HepG2 (cell line): ENCODE measurements around the gene CIAO2B. TPM values are rescaled to one million over a fixed set of nuclear protein-coding genes. Genes with fewer than 3 reads are reported as not detected.

Experiments
- EEA1 ChIP-seq: sonication (generic); formaldehyde crosslinking; IDR thresholded peaks from 2 replicates; pipeline ENCODE4 v1.5.1; 2020; ENCODE audit warnings: mild to moderate bottlenecking, missing genetic modification reagents, borderline replicate concordance
- ELF3 ChIP-seq: IDR thresholded peaks from 2 replicates; pipeline ENCODE4 v1.6.1; 2016; ENCODE audit warnings: missing genetic modification reagents, missing compliant biosample characterization
- IRF2 ChIP-seq: IDR thresholded peaks from 2 replicates; pipeline ENCODE4 v1.6.1; 2018; ENCODE audit warnings: missing genetic modification reagents, missing compliant biosample characterization
- KAT8 ChIP-seq: IDR thresholded peaks from 2 replicates; pipeline ENCODE4 v1.6.1; 2016; ENCODE audit warnings: missing genetic modification reagents, missing compliant biosample characterization
- LCORL ChIP-seq, 2 experiments: fragments of 450-650 bp in 1 of 2; sonication (generic) in 1 of 2; formaldehyde crosslinking in 1 of 2; IDR thresholded peaks; 2 replicates each; pipeline versions ENCODE4 v1.5.0 to v1.6.1; 2017 to 2020; ENCODE audit warnings: antibody characterized with exemption in 1 of 2, missing genetic modification reagents in 1 of 2
- MXD1 ChIP-seq: sonication (generic); formaldehyde crosslinking; IDR thresholded peaks from 2 replicates; pipeline ENCODE4 v1.4.0; 2020; ENCODE audit warnings: mild to moderate bottlenecking, missing genetic modification reagents
- MXD3 ChIP-seq: IDR thresholded peaks from 2 replicates; pipeline ENCODE4 v1.6.1; 2016; ENCODE audit warnings: mild to moderate bottlenecking, missing biosample characterization, missing genetic modification reagents
- NR2F1 ChIP-seq, 2 experiments: fragments of 450-650 bp in 1 of 2; formaldehyde crosslinking in 1 of 2; IDR thresholded peaks; 2 replicates each; pipeline versions ENCODE4 v1.5.0 to v1.6.1; 2016 to 2020; ENCODE audit warnings: mild to moderate bottlenecking in 1 of 2, missing compliant biosample characterization in 1 of 2, missing genetic modification reagents in 1 of 2, moderate library complexity in 1 of 2
- PATZ1 ChIP-seq: sonication (generic); formaldehyde crosslinking; IDR thresholded peaks from 2 replicates; pipeline ENCODE4 v1.4.0; 2020; ENCODE audit warnings: missing genetic modification reagents
- PTBP1 ChIP-seq: fragments of 200-400 bp; formaldehyde crosslinking; IDR thresholded peaks from 2 replicates; pipeline ENCODE4 v1.6.1; 2018; ENCODE audit warnings: low read length, low read depth; ENCODE audit not compliant: poor library complexity, severe bottlenecking
- SALL1 ChIP-seq: sonication (generic); formaldehyde crosslinking; IDR thresholded peaks from 2 replicates; pipeline ENCODE4 v1.8.0; 2022; ENCODE audit warnings: mild to moderate bottlenecking, missing genetic modification reagents
- SMC3 ChIP-seq: IDR thresholded peaks from 2 replicates; pipeline ENCODE4 v1.6.1; 2011; ENCODE audit warnings: low read length, improper control_type of control experiment
- TGIF2 ChIP-seq: IDR thresholded peaks from 2 replicates; pipeline ENCODE4 v1.6.1; 2016; ENCODE audit warnings: control low read depth, missing compliant biosample characterization
- ZBTB38 ChIP-seq: sonication (generic); formaldehyde crosslinking; IDR thresholded peaks from 2 replicates; pipeline ENCODE4 v1.5.1; 2020; ENCODE audit warnings: mild to moderate bottlenecking, missing genetic modification reagents
- ZBTB49 ChIP-seq: sonication (generic); formaldehyde crosslinking; IDR thresholded peaks from 2 replicates; pipeline ENCODE4 v1.4.0; 2020; ENCODE audit warnings: missing genetic modification reagents, borderline replicate concordance
- ZNF331 ChIP-seq: sonication (generic); formaldehyde crosslinking; IDR thresholded peaks from 2 replicates; pipeline ENCODE4 v1.4.0; 2020; ENCODE audit warnings: missing genetic modification reagents
- ZNF605 ChIP-seq: sonication (generic); formaldehyde crosslinking; IDR thresholded peaks from 2 replicates; pipeline ENCODE4 v1.8.0; 2022; ENCODE audit warnings: mild to moderate bottlenecking, missing genetic modification reagents
- ZNF776 ChIP-seq: sonication (generic); formaldehyde crosslinking; IDR thresholded peaks from 2 replicates; pipeline ENCODE4 v1.4.0; 2020; ENCODE audit warnings: mild to moderate bottlenecking, missing genetic modification reagents
- polyA plus RNA-seq, 8 experiments: library from polyadenylated mRNA; depleted of rRNA in 3 of 8; stranded (reverse) in 7 of 8; unstranded in 1 of 8; fragments of >200 nt; fragmentation: Illumina TruSeq in 4 of 8; extraction: Trizol in 4 of 8; gene quantifications; 2 replicates each; pipeline versions ENCODE4 v1.2.1 to v1.2.3, GENCODE V29; 2011 to 2016; ENCODE audit warnings: low read depth in 4 of 8, missing spikeins in 1 of 8, mixed read lengths in 1 of 8; ENCODE audit not compliant: insufficient read depth in 1 of 8
- total RNA-seq, 5 experiments: library from RNA; depleted of rRNA; stranded (reverse); fragments of >200 nt; fragmentation: Illumina TruSeq; extraction: Trizol; gene quantifications; 2 replicates each; pipeline ENCODE4 v1.2.3, GENCODE V29; 2016; ENCODE audit warnings: low read depth in 1 of 5
- TF ChIP-seq, protein P1 (sequence below): sonication (generic); formaldehyde crosslinking; IDR thresholded peaks from 2 replicates; pipeline ENCODE4 v1.4.0; 2020; ENCODE audit warnings: missing genetic modification reagents, borderline replicate concordance

Gene CIAO2B
- total and polyA plus RNA-seq, 2 of the 13 experiments (the other 11 are each of a cell fraction or from before 2014, with no cell fraction given): 157 to 293 TPM

- peak; percentile 33; the same call in 1 of the 2 replicates for TF ChIP-seq ZNF776
- 0 out of 2 replicates have a peak, but pooled peaks have one; percentile 53 for TF ChIP-seq TGIF2
- TF ChIP-seq MXD3 (CRISPR knock-in tag): 0 out of 2 replicates have a peak, but pooled peaks have one; percentile 43
- peak; percentile 52 for TF ChIP-seq PATZ1 (CRISPR knock-in tag)
- peak; percentile 46; the same call in 1 of the 2 replicates for TF ChIP-seq KAT8 (CRISPR knock-in tag)
- peak; percentile 63; the same call in 1 of the 2 replicates for TF ChIP-seq SALL1 (CRISPR knock-in tag)
- peak; percentile 97 for TF ChIP-seq SMC3
- TF ChIP-seq MXD1 (CRISPR knock-in tag): 0 out of 2 replicates have a peak, but pooled peaks have one; percentile 44
- peak; percentile 56 for TF ChIP-seq ZNF605 (CRISPR knock-in tag)
- TF ChIP-seq, protein P1, sequence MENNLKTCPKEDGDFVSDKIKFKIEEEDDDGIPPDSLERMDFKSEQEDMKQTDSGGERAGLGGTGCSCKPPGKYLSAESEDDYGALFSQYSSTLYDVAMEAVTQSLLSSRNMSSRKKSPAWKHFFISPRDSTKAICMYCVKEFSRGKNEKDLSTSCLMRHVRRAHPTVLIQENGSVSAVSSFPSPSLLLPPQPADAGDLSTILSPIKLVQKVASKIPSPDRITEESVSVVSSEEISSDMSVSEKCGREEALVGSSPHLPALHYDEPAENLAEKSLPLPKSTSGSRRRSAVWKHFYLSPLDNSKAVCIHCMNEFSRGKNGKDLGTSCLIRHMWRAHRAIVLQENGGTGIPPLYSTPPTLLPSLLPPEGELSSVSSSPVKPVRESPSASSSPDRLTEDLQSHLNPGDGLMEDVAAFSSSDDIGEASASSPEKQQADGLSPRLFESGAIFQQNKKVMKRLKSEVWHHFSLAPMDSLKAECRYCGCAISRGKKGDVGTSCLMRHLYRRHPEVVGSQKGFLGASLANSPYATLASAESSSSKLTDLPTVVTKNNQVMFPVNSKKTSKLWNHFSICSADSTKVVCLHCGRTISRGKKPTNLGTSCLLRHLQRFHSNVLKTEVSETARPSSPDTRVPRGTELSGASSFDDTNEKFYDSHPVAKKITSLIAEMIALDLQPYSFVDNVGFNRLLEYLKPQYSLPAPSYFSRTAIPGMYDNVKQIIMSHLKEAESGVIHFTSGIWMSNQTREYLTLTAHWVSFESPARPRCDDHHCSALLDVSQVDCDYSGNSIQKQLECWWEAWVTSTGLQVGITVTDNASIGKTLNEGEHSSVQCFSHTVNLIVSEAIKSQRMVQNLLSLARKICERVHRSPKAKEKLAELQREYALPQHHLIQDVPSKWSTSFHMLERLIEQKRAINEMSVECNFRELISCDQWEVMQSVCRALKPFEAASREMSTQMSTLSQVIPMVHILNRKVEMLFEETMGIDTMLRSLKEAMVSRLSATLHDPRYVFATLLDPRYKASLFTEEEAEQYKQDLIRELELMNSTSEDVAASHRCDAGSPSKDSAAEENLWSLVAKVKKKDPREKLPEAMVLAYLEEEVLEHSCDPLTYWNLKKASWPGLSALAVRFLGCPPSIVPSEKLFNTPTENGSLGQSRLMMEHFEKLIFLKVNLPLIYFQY (CRISPR knock-in tag): peak; percentile 69; the same call in 1 of the 2 replicates
- peak; percentile 63; the same call in 1 of the 2 replicates for TF ChIP-seq ZBTB38 (CRISPR knock-in tag)
- TF ChIP-seq ZNF331: peak; percentile 53; the same call in 1 of the 2 replicates
- peak; percentile 84 for TF ChIP-seq IRF2 (CRISPR knock-in tag)
- peak; percentile 22; the same call in 1 of the 2 replicates for TF ChIP-seq ELF3
- TF ChIP-seq PTBP1: no peak
- TF ChIP-seq NR2F1 (CRISPR knock-in tag; IDR thresholded peaks at IDR 0.05): no peak
- TF ChIP-seq EEA1 (CRISPR knock-in tag): 0 out of 2 replicates have a peak, but pooled peaks have one; percentile 37
- TF ChIP-seq ZBTB49: peak; percentile 70; the same call in 1 of the 2 replicates
- no peak for TF ChIP-seq LCORL (IDR thresholded peaks at IDR 0.05)
- TF ChIP-seq LCORL (CRISPR knock-in tag; IDR thresholded peaks at IDR 0.05): 0 out of 2 replicates have a peak, but pooled peaks have one; percentile 31
Measured at GRCh38 chr16:66894948-66895688, 39.1 kb downstream of the CIAO2B start (continued).
